ENCODE results near the gene PSORS1C2.

Gene PSORS1C2

DNA sequence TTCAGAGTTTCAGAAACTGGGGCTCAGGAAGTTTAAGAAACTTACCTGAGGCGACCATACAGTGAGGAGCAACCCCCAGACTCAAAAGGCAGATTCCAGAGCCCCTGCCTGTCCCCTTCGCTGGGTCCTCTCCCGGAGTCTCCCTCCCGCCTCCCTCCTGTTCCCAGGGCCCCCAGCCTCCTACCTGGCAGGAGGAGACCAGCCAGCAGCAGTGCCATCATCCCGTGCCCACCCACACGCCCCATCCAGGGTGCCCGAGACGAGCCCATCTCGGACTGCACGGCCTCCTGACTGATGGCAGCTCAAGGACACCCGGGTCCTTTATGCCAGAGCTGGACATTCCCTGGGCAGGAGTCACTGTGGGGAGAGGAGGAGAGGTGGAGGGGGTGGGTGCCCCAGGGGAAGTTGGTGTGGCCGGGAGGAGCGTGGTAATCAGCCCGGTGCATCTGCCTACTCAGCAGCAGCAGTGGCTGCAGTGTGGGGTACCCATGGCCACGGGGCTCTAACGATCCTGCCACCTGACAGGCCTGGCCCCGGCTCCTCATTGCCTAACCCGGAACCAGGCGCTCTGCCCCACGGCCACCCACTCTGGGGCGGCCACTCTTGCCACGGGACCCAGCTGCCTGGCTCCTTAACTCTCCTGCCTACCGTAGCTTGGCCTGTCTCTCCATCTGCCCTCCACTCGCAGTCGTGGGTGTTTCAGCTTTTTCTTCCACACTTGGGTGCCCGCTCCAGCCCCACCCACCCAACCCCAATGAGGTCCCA, 18.5 kb downstream of the PSORS1C2 start, which contains the start of gene CDSN:
Gene CDSN (minus strand): TSS at position 296 of the 765 bp plus-strand sequence. CDS start 27 bp downstream, at position 269.
- intact Hi-C loops (cut with DNase I) = no loop called here
- no peak for DNase-seq

DNA sequence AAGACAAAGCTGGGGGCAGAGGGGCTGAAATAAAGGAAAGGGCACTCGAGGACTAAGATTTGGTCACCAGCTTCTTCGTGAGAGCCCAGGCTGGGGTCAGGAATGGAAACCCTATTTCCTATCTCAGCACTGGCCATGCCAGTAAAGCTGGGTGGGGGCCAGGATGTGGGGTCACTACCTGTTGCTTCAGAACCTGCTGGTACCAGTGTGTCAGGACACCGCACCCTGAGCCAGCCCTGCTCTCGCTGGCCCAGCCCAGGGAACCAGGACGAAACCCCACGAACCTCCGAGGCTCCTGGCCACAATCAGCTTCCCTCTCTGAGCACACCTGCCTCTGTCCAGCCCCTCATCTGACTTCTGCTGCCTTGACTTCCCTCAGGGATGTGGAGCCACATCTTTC, 20.7 kb downstream of the PSORS1C2 start:
- intact Hi-C loops (cut with DNase I) = no loop called here
- DNase-seq = no peak

DNA sequence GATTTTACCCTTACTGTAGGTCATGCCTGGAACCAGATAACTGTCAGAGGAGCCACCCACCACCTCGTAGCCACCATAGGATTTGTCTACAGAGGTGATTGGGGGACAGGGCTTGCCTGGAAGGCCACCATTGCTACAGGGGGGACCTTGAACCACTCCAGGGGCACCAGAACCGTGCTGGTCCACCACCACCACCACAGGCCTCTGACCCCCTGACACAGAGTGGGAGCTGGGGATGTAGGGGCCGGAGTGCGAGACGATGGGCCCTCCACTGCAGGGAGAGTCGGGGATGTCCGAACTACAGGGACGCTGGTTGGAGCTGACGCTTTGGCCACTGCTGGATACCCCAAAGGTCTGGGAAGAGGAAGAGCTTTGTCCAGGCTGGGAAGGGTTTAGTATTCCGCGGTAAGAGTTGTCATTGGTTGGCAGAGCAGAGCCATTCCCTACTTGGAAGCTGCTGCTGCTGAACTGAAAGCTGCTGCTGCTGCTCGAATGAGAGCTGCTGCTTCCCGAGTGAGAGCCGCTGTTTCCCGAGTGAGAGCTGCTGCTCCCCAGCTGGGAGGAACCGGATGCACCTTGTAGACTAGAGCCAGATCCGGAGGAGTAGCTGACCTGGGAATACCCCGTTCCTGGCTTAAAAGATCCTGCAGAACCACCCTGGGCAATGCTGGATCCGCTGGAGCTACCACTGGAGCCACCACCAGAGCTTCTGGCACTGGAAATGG, 22.0 kb downstream of the PSORS1C2 start:
- DNase-seq = no peak
- intact Hi-C loops (cut with DNase I) = no loop called here

DNA sequence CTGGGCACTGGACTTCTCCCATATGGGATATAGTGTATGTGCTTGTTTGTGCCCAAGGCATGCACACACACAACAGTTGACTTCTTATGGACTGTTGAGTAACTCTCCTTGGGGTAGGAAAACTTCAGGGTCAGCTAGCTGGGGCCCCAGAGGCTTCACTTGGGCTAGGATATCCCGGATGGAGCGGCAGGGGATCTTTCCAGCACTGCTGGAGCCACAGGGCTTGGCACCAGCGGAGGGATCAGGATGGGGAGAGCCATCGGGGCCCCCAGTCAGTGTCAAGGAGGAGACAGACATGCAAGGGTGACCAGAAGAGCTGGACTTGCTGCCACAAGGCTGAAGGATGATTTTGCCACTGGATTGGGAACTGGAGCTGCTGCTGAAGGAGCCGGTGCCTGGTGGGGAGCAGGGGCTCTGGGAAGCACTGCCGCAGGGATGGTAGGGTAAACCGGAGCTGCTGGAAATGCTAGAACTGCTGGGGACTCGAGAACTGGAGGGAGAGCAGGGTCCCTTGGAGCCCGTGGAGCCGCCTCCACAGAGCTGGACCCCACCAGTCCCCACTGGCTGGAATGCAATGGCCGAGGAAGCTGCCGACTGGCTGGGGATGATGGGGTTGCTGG, 22.8 kb downstream of the PSORS1C2 start:
- intact Hi-C loops (cut with DNase I) = no loop called here
- DNase-seq = no peak

- intact Hi-C loops (cut with DNase I) = no loop called here
- peak in 4 of 42 donors; percentile 20 to 36 (median 30) for DNase-seq
These were observed 23.7 kb downstream of the PSORS1C2 start for GRCh38 chr6:31114970-31115849.

GRCh38 chr6:31114541-31114878, 24.4 kb downstream of the PSORS1C2 start, which contains the start of gene PSORS1C1:
Gene PSORS1C1 (plus strand): TSS chr6:31114800. CDS start chr6:31129633, 14,833 bp downstream.
- intact Hi-C loops (cut with DNase I) = no loop called here
- peak in 27 of 42 donors; percentile 7 to 73 (median 48) for DNase-seq

- intact Hi-C loops (cut with DNase I) = no loop called here
These were observed 24.9 kb downstream of the PSORS1C2 start for GRCh38 chr6:31113861-31114540.

GRCh38 chr6:31112478-31112877, 26.4 kb downstream of the PSORS1C2 start, which contains the start of gene C6orf15:
Gene C6orf15 (minus strand): TSS chr6:31112575. CDS start chr6:31112555, 20 bp downstream.
- intact Hi-C loops (cut with DNase I) = no loop called here

More at GRCh38 chr6:31113861-31114540, 24.9 kb downstream of the PSORS1C2 start:
- DNase-seq = no peak

GRCh38 chr6:31111712-31112111, 27.2 kb downstream of the PSORS1C2 start:
- DNase-seq = peak in 1 of 42 donors; percentile 7
- intact Hi-C loops (cut with DNase I) = no loop called here

More at GRCh38 chr6:31112478-31112877, 26.4 kb downstream of the PSORS1C2 start, which contains the start of gene C6orf15:
- no peak for DNase-seq

DNA sequence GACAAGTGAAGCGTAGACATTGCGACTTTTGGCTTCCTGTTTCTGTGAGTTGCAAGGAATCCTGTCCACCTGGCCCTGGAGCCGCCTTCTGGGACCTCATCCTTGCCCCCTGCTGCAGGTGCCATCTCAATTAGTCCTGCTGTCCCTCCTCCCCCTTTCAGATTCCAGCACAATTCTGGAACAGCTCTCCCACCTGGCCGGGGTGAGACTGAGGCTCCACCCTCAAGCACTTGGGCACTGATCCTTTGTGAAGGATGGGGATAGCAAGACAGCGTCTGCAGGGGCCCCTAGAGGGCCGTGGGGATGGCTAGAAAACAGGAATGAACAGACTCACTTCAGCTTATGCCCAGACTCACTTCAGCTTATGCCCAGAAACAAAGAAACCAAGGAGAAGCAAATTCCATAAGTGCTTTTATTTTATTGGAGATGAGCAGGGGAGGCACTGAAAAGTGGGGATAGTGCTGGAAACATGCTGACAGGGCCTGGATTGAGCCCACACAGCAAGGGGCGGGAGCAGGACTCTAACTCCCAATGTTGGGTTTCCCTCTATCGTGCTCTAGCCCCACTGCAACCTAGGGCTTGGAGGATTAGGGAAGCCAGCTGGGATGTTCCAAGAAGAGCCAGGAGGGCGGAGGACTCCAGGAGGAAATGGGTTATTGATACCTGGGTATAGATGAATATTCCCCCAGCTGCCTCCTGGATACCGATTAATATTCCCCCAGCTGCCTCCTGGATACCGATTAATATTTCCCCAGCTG, 27.9 kb downstream of the PSORS1C2 start:
- intact Hi-C loops (cut with DNase I) = no loop called here
- DNase-seq = no peak

DNA sequence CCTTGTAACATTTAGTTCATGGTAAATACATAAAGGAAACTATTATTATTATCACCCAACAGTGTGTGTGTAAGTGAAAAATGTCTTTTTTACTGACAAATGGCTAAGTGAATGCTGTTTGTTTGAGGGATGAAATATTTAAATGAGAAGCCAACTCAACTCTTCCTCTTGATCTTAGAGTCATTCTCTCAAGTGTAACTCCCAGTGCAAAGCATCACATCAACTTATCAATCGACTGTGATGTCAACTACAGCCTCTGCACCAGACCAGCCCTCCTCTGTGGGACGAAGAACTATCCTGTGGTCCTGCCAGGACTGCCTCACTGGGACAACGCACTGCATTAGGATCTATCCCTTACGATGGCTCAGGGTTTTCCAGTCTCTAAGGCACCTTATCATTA, 31.8 kb downstream of the PSORS1C2 start:
- no peak for DNase-seq
- intact Hi-C loops (cut with DNase I) = no loop called here

DNA sequence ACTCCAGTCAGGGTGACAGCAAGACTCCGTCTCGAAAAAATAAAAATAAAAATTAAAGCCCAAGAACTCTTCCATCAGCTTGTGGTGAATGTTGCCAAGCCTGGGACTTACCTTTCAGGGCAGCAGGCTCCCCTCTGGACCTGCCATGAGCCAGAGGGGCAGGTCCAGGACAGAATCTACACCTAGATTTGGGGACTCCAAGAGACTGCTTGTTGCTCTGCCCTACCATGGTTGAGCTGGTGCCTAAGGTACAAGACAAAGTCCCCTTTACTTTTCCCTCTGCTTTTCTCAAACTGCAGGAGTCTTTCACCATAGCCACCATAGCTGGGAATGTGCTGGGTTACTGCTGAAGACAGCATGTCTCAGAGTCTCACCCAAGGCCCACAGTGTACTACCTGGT, 35.7 kb downstream of the PSORS1C2 start:
- DNase-seq = no peak
- intact Hi-C loops (cut with DNase I) = no loop called here

- DNase-seq = no peak
- intact Hi-C loops (cut with DNase I) = no loop called here
These were observed 40.4 kb downstream of the PSORS1C2 start for GRCh38 chr6:31098449-31098938.

DNA sequence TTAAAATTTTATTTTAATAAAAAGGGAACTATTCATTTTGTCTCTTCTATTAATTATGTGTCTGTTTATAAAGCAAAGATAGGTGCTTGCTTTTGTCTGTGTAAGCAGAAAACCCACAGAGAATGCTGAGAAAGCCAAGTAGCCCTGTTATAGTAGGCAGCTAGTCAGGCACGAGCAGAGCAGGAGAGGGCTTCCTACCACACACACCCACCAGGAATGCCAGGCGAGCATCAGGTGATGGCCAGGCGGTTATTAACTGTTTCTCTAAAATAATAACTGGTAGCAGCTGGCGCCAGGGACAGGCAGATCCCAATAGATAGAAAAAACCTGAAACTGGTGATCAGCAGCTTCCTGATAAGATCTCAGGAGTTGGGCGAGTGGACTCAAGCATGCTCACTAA, 42.2 kb downstream of the PSORS1C2 start:
- DNase-seq = no peak
- intact Hi-C loops (cut with DNase I) = no loop called here

GRCh38 chr6:31096215-31096614, 42.7 kb downstream of the PSORS1C2 start:
- DNase-seq = no peak
- intact Hi-C loops (cut with DNase I) = no loop called here

DNA sequence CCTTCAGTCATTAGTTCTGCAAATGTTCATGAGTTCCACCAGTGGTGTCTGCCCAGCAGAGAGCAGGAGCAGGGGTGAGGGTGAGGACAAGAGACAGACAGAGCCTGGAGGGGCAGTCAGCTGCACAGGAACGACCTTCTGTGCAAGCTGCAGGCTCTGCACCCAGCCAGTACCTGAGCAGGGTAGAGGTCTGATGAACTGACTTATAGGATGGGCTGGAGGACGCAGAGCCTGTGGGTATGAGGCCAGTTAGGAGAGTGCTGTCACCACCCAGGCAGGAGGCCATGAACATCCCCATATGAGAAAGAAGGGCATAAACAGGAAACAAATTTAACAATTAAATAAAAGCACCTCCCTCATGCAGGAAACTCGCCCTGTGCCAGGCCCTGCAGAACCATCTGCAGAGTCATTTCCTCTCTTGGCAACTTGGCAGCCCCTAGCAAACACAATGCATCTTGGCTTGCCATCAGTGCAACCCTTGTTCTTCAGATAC, 44.4 kb downstream of the PSORS1C2 start:
- DNase-seq = no peak
- intact Hi-C loops (cut with DNase I) = no loop called here

Data from head of caudate nucleus (tissue), 42 donors.